ENCODE results near the gene CLEC2L. TPM values are rescaled to one million over a fixed set of nuclear protein-coding genes. Genes with fewer than 3 reads are reported as not detected.
A peak's percentile ranks its signal among the peaks of the same experiment; 100 is the strongest.

The CLEC2L gene
- total RNA-seq, 2 donors from 2014 or later: not detected

DNA sequence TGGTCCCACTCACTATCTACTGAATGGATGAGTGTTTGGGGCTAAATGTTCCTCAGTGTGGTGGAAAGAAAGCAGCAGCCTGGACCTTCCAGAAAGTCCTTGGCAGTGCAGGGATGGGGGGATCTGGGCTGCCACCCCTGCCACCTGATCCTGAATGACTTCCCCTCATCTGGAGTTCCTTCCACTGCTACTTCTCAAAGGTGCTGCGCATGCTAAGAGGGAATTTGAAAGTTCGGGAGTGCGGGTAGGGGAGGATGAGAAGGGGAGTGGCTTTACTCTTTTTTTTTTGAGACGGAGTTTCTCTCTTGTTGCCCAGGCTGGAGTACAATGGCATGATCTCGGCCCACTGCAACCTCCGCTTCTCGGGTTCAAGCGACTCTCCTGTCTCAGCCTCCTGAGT, 41.4 kb upstream of the CLEC2L start:
- Histone ChIP-seq H3K36me3 (no peaks in the 10 kb centered on the region), H3K27ac (no peak overlapping the region), H3K4me3 (no peak overlapping the region), H3K9me3 (no peaks in the 10 kb centered on the region), H3K27me3 (peaks cover 7 to 17% of the 10 kb centered on the region in 2 donors), H3K4me1 (peaks cover 0 to 17% of the 10 kb centered on the region in 2 donors)
- no peak for DNase-seq (ENCODE audit: low spot score)
- TF ChIP-seq, protein P1, sequence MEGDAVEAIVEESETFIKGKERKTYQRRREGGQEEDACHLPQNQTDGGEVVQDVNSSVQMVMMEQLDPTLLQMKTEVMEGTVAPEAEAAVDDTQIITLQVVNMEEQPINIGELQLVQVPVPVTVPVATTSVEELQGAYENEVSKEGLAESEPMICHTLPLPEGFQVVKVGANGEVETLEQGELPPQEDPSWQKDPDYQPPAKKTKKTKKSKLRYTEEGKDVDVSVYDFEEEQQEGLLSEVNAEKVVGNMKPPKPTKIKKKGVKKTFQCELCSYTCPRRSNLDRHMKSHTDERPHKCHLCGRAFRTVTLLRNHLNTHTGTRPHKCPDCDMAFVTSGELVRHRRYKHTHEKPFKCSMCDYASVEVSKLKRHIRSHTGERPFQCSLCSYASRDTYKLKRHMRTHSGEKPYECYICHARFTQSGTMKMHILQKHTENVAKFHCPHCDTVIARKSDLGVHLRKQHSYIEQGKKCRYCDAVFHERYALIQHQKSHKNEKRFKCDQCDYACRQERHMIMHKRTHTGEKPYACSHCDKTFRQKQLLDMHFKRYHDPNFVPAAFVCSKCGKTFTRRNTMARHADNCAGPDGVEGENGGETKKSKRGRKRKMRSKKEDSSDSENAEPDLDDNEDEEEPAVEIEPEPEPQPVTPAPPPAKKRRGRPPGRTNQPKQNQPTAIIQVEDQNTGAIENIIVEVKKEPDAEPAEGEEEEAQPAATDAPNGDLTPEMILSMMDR (IDR thresholded peaks at IDR 0.05): no peak

DNA sequence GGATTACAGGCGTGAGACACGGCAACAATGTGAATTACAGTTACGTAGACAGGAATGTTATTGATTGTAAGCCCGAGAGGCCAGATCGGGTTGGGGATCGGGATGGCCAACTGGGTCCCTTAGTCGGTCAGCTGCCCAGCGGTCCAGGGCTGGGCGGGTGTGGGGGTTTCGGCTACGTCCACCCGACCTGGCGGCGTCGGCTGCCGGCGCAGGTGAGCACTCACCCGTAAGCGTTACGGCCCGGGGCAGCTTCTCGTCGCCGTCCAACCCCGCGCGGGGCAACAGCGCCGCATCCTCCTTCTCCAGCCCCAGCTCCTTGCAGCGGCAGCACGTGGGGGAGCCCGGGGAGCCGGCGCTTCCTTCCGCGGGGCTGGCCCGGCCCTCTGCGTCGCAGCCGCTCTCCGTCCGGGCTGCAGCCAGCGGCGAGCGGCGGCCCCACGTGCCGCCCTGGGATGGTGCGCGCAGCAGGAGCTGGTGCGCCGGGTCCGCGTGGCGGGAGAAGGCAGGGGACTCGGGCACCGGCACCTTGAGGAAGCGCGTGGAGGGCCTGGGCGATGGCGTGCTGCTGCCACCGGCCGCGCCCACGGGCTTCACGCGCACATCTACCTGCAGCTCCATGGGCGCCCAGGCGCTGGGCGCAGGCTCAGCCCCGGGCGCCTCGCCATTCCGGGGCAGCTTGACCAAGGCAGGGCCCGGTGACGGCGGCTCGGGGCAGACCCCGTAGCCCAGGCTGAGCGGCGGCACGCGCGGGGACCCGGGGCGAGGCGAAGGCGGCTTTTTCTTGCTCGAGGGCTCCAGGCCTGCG, 40.6 kb upstream of the CLEC2L start:
- peaks cover 0 to 17% of the 10 kb centered on the region in 2 donors for H3K4me1 ChIP-seq
- peaks cover 7 to 17% of the 10 kb centered on the region in 2 donors for H3K27me3 ChIP-seq
- TF ChIP-seq, protein P1 (IDR thresholded peaks at IDR 0.05): no peak
- DNase-seq (ENCODE audit: low spot score): no peak
- no peak overlapping the region for H3K27ac ChIP-seq
- H3K9me3 ChIP-seq: no peaks in the 10 kb centered on the region
- peak overlapping the region in 1 of 2 donors; percentile 40 for H3K4me3 ChIP-seq
- no peaks in the 10 kb centered on the region for H3K36me3 ChIP-seq

DNA sequence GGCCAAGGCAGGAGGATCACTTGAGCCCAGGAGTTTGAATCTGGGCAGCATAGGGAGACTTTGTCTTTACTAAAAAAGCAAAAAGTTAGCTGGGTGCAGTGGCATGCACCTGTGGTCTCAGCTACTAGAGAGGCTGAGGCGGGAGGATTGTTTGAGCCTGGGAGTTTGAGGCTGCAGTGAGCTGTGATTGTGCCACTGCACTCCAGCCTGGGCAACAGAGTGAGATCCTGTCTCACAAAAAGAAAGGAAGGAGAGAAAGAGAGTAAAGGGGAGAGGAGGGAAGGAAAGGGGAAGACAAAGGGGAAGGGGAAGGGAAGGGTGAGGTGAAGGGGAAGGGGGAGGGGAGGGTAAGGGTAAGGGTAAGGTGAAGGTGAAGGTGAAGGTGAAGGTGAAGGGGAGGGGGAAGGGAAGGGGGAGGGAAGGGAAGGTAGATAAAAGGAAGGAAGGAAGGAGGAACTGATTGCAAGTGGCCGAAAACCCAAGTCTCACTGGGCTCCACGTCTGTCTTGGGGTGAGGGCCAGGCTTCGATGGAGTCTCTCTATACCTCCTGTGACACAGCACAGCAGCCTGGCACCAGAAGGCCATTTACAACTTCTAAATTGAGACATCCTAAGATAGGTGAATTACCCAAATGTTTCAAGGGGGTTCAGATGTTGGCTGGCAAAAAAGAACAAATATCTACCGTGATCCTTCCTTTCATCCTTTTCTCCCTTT, 36.0 kb upstream of the CLEC2L start:
- H3K27me3 ChIP-seq: peaks cover 7 to 12% of the 10 kb centered on the region in 2 donors
- TF ChIP-seq, protein P1 (IDR thresholded peaks at IDR 0.05): no peak

DNA sequence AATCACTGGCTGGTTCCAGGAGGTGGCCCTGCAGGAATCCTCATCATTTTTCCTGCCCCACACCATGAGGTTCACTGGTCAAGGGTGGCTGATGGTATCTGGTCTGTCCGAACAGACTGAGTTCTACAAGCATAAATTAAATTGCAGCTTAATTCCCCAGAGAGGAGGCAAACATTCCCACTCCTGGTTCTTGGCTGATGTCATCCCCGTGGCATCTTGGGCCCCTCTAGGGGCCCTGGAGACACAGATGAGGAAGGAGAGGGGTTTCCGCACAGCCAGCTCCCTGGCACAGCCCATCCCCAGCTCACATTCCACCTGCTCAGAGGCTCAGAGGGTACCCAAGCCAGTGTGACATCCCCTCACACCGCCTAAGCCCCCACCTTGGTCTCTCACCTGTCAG, 34.7 kb upstream of the CLEC2L start:
- H3K4me1 ChIP-seq: peaks cover 0 to 2% of the 10 kb centered on the region in 2 donors
- peaks cover 0 to 1% of the 10 kb centered on the region in 2 donors for H3K27me3 ChIP-seq
- no peak overlapping the region for H3K27ac ChIP-seq
- no peak overlapping the region for H3K4me3 ChIP-seq
- H3K36me3 ChIP-seq: no peaks in the 10 kb centered on the region
- TF ChIP-seq, protein P1 (IDR thresholded peaks at IDR 0.05): no peak
- H3K9me3 ChIP-seq: peaks cover 0 to 15% of the 10 kb centered on the region in 2 donors
- no peak for DNase-seq (ENCODE audit: low spot score)

More for the DNA sequence above, 36.0 kb upstream of the CLEC2L start:
- Histone ChIP-seq H3K4me3 (no peak overlapping the region), H3K4me1 (peaks cover 0 to 15% of the 10 kb centered on the region in 2 donors), H3K36me3 (no peaks in the 10 kb centered on the region), H3K9me3 (peaks cover 0 to 10% of the 10 kb centered on the region in 2 donors), H3K27ac (no peak overlapping the region)
- DNase-seq (ENCODE audit: low spot score): no peak

DNA sequence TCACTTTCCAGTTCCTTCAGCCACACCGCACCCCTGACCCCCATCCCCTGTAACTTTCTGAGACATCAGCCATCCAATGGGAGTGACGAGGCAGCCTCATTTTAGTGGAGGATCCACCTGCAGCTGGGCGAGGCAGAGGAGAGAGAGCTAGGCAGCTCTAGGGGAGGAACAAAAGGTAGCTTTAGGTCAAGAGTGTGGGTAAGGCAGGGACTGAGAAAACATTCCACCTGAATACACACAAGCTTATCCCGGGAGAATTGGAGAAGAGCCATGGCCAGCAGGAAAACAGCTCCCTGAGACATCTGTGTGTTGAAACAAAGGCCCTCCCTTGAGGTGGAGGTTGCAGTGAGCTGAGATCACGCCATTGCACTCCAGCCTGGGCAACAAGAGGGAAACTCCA, 33.4 kb upstream of the CLEC2L start:
- no peaks in the 10 kb centered on the region for H3K27me3 ChIP-seq
- no peak overlapping the region for H3K27ac ChIP-seq
- H3K4me3 ChIP-seq: no peak overlapping the region
- peaks cover 0 to 15% of the 10 kb centered on the region in 2 donors for H3K9me3 ChIP-seq
- no peak for DNase-seq (ENCODE audit: low spot score)
- no peaks in the 10 kb centered on the region for H3K4me1 ChIP-seq
- TF ChIP-seq, protein P1 (IDR thresholded peaks at IDR 0.05): no peak
- H3K36me3 ChIP-seq: no peaks in the 10 kb centered on the region

Measured in right atrium auricular region (tissue), 2 donors.